ENCODE measurements around the gene PPP2R2D. TPM values are rescaled to one million over a fixed set of nuclear protein-coding genes. Genes with fewer than 3 reads are reported as not detected.

PPP2R2D gene
- polyA plus RNA-seq, 1 of the 3 experiments (the other 2 are of a cell fraction), result 25.1 TPM

- 31% methylated on average over 11 of the region's 11 CpGs for WGBS (ENCODE audit: low lambda C conversion rate)
- CTCF ChIA-PET, result interaction anchor here (1.1 to 2.2 kb wide), 3 partner anchors 13 to 25 kb away, joined by 3 to 8 read pairs (median 5); no protein-coding TSS in a partner anchor
Measured at GRCh38 chr10:131860806-131861440, 39.9 kb upstream of the PPP2R2D start.

More at GRCh38 chr10:131860806-131861440, 39.9 kb upstream of the PPP2R2D start:
- no peak for DNase-seq
- Histone ChIP-seq H3K27ac (ENCODE audit: low read depth in 2 of 2, low read length in 1 of 2) (no peak overlapping the region), H3K4me1 (ENCODE audit: control insufficient read depth in 1 of 2, insufficient read depth in 2 of 2, low read depth in 1 of 2, low read length in 1 of 2) (no peaks in the 10 kb centered on the region), H3K9me2 (no peaks in the 10 kb centered on the region), H3K9ac (no peak overlapping the region), H3K27me3 (ENCODE audit: insufficient read depth) (no peaks in the 10 kb centered on the region), H3F3A (replicated peaks; ENCODE audit: insufficient read depth) (no peaks in the 10 kb centered on the region), H3K36me3 (replicated peaks in 1 of 2; ENCODE audit: control insufficient read depth in 1 of 2, insufficient read depth in 2 of 2, low read length in 1 of 2) (no peaks in the 10 kb centered on the region), H2AFZ (ENCODE audit: low read depth) (no peak overlapping the region), H3K4me2 (no peak overlapping the region), H3K4me3 (ENCODE audit: low read depth in 2 of 2, low read length in 1 of 2) (no peak overlapping the region), H4K20me1 (ENCODE audit: insufficient read depth) (no peaks in the 10 kb centered on the region), H3K9me3 (no peaks in the 10 kb centered on the region), H3K79me2 (ENCODE audit: insufficient read depth) (no peaks in the 10 kb centered on the region)
- POLR2A ChIA-PET, result no interaction called here
- no peak for TF ChIP-seq JUND (IDR thresholded peaks at IDR 0.05)
- no peak for TF ChIP-seq MXI1 (IDR thresholded peaks at IDR 0.05; ENCODE audit: low read depth, low read length)
- no peak for TF ChIP-seq RFX5 (IDR thresholded peaks at IDR 0.05; ENCODE audit: low read length)
- TF ChIP-seq RAD21 (IDR thresholded peaks at IDR 0.05; ENCODE audit: low read length), result no peak
- no peak for TF ChIP-seq GABPA (IDR thresholded peaks at IDR 0.05; ENCODE audit: low read depth)
- TF ChIP-seq RCOR1 (IDR thresholded peaks at IDR 0.05; ENCODE audit: low read length), result no peak
- no peak for TF ChIP-seq TAF1 (IDR thresholded peaks at IDR 0.05; ENCODE audit: borderline replicate concordance, low read depth, low read length)
- no peak for TF ChIP-seq NFIC (IDR thresholded peaks at IDR 0.05; ENCODE audit: borderline replicate concordance)
- no peak for TF ChIP-seq TEAD4 (IDR thresholded peaks at IDR 0.05; ENCODE audit: borderline replicate concordance, insufficient read depth)
- no peak for TF ChIP-seq PBX3 (IDR thresholded peaks at IDR 0.05)
- no peak for TF ChIP-seq MAX (IDR thresholded peaks at IDR 0.05; ENCODE audit: low read depth)
- no peak for TF ChIP-seq YY1 (IDR thresholded peaks at IDR 0.05; ENCODE audit: low read depth)
- no peak for TF ChIP-seq POLR2AphosphoS5 (IDR thresholded peaks at IDR 0.05; ENCODE audit: low read depth, low read length)
- TF ChIP-seq CHD2 (IDR thresholded peaks at IDR 0.05; ENCODE audit: low read length, partially characterized antibody), result no peak
- TF ChIP-seq ELF1 (IDR thresholded peaks at IDR 0.05), result no peak
- no peak for TF ChIP-seq EP300 (IDR thresholded peaks at IDR 0.05; ENCODE audit: borderline replicate concordance in 1 of 2, low read depth in 1 of 2, low read length in 1 of 2)
- no peak for TF ChIP-seq REST (IDR thresholded peaks at IDR 0.05; ENCODE audit: low read depth, low read length)
- TF ChIP-seq IRF3 (IDR thresholded peaks at IDR 0.05; ENCODE audit: low read depth, low read length), result no peak
- no peak for TF ChIP-seq MEF2A (IDR thresholded peaks at IDR 0.05; ENCODE audit: borderline replicate concordance, low read depth)

All from SK-N-SH (cell line).